HepG2 (cell line): ENCODE results near the gene HSD17B2. TPM values are rescaled to one million over a fixed set of nuclear protein-coding genes. Genes with fewer than 3 reads are reported as not detected.
A peak's percentile ranks its signal among the peaks of the same experiment; 100 is the strongest.

Experiments used
- ATAC-seq: fragments of 200-7000 bp; cut with Tn5 transposase; 3 replicates; pipeline ENCODE4 v1.9.1; 2020; ENCODE audit warnings: mild to moderate bottlenecking, moderate library complexity
- BruUV-seq: library from RNA; stranded (reverse); fragments of 400-500 nt; replicated peaks from 2 replicates; lab custom pipeline; 2021; lab: Mats Ljungman, UMichigan
- CTCF ChIA-PET: fragments of 300-600 bp; formaldehyde crosslinking; extraction: SDS; loops from one replicate; lab custom pipeline; 2021; ENCODE audit warnings: low total read pairs, inconsistent platforms, low intra/inter-chr PET ratio; lab: Yijun Ruan, JAX
- POLR2A ChIA-PET: fragments of 350-600 bp; sonication (Branson Sonifier 250); formaldehyde crosslinking; loops from one replicate; lab custom pipeline; 2020; ENCODE audit warnings: antibody characterized with exemption, inconsistent platforms; lab: Yijun Ruan, JAX
- DNase-seq: peaks from one replicate; pipeline ENCODE4 v3.0.0-alpha.2; 2015; ENCODE audit warnings: low spot score
- FAIRE-seq: peaks from 3 replicates; lab custom pipeline; 2011; peaks lifted over from hg19 to GRCh38; lab: Jason Lieb, UNC
- H2AFZ ChIP-seq: one replicate; pipeline ENCODE4 v1.6.1; 2011; ENCODE audit warnings: low read length, inconsistent platforms
- H3K27ac ChIP-seq: fragments of 300-600 bp; 3 replicates; pipeline ENCODE4 v1.8.0; 2011; ENCODE audit warnings: mixed run types, mild to moderate bottlenecking, mixed read lengths, low read length, inconsistent platforms; ENCODE audit not compliant: insufficient read depth; ENCODE audit errors: extremely low read length
- H3K27me3 ChIP-seq, 2 experiments: fragments of 200-600 bp in 1 of 2; 2 replicates in 1 of 2; 3 replicates in 1 of 2; pipeline versions ENCODE4 v1.6.0 to v1.8.0; 2011; ENCODE audit warnings: low read length in 2 of 2, mild to moderate bottlenecking in 2 of 2, moderate library complexity in 2 of 2, inconsistent platforms in 1 of 2; ENCODE audit not compliant: insufficient read depth in 2 of 2, control insufficient read depth in 1 of 2
- H3K36me3 ChIP-seq, 2 experiments: fragments of 200-600 bp in 1 of 2; replicated peaks in 1 of 2; 2 replicates in 1 of 2; 3 replicates in 1 of 2; pipeline versions ENCODE4 v1.5.1 to v1.8.0; 2011; ENCODE audit warnings: low read length in 2 of 2, inconsistent platforms in 1 of 2; ENCODE audit not compliant: insufficient read depth in 2 of 2, control insufficient read depth in 1 of 2
- H3K4me1 ChIP-seq: 2 replicates; pipeline ENCODE4 v1.5.1; 2012; ENCODE audit warnings: low read length, inconsistent platforms; ENCODE audit not compliant: insufficient read depth
- H3K4me2 ChIP-seq: 2 replicates; pipeline ENCODE4 v1.6.0; 2011; ENCODE audit warnings: low read depth, low read length, inconsistent platforms
- H3K4me3 ChIP-seq, 3 experiments: fragments of 200-600 bp in 1 of 3; sonication (generic), shearing (Covaris generic) in 1 of 3; replicated peaks in 1 of 3; 2 replicates each; pipeline ENCODE4 v1.5.1; 2011 to 2016; ENCODE audit warnings: low read length in 3 of 3, inconsistent platforms in 2 of 3, low read depth in 2 of 3, mild to moderate bottlenecking in 2 of 3, control low read depth in 1 of 3, mixed read lengths in 1 of 3; ENCODE audit not compliant: insufficient read depth in 1 of 3
- H3K79me2 ChIP-seq: one replicate; pipeline ENCODE4 v1.6.1; 2011; ENCODE audit warnings: low read length, inconsistent platforms; ENCODE audit not compliant: insufficient read depth
- H3K9ac ChIP-seq: 2 replicates; pipeline ENCODE4 v1.6.0; 2011; ENCODE audit warnings: mild to moderate bottlenecking, low read depth, low read length, inconsistent platforms; ENCODE audit not compliant: insufficient read depth
- H3K9me3 ChIP-seq: 2 replicates; pipeline ENCODE4 v1.5.1; 2012; ENCODE audit warnings: mild to moderate bottlenecking, low read length
- H4K20me1 ChIP-seq: 2 replicates; pipeline ENCODE4 v1.6.0; 2011; ENCODE audit warnings: inconsistent platforms, mild to moderate bottlenecking, low read length, moderate library complexity; ENCODE audit not compliant: insufficient read depth
- CREM ChIP-seq, 2 experiments: sonication (generic) in 1 of 2; formaldehyde crosslinking in 1 of 2; IDR thresholded peaks; 2 replicates each; pipeline versions ENCODE4 v1.4.0 to v1.6.1; 2016 to 2020; ENCODE audit warnings: antibody characterized with exemption in 1 of 2, mild to moderate bottlenecking in 1 of 2, missing genetic modification reagents in 1 of 2
- HNF4G ChIP-seq, 2 experiments: sonication (generic) in 1 of 2; formaldehyde crosslinking in 1 of 2; IDR thresholded peaks; 2 replicates each; pipeline versions ENCODE4 v1.4.0 to v1.6.1; 2011 to 2020; ENCODE audit warnings: borderline replicate concordance in 2 of 2, low read depth in 2 of 2, mild to moderate bottlenecking in 2 of 2, low read length in 1 of 2, missing genetic modification reagents in 1 of 2, moderate library complexity in 1 of 2
- LCORL ChIP-seq, 2 experiments: fragments of 450-650 bp in 1 of 2; sonication (generic) in 1 of 2; formaldehyde crosslinking in 1 of 2; IDR thresholded peaks; 2 replicates each; pipeline versions ENCODE4 v1.5.0 to v1.6.1; 2017 to 2020; ENCODE audit warnings: antibody characterized with exemption in 1 of 2, missing genetic modification reagents in 1 of 2
- NCOA1 ChIP-seq: sonication (generic); formaldehyde crosslinking; IDR thresholded peaks from 2 replicates; pipeline ENCODE4 v1.9.0; 2021; ENCODE audit warnings: missing genetic modification reagents
- SATB2 ChIP-seq: sonication (generic); formaldehyde crosslinking; IDR thresholded peaks from 2 replicates; pipeline ENCODE4 v1.5.0; 2020; ENCODE audit warnings: missing genetic modification reagents
- SIX1 ChIP-seq: sonication (generic); formaldehyde crosslinking; IDR thresholded peaks from 2 replicates; pipeline ENCODE4 v1.4.0; 2020; ENCODE audit warnings: missing genetic modification reagents, borderline replicate concordance
- SOX13 ChIP-seq, 3 experiments: fragments of 450-650 bp in 1 of 3; sonication (generic) in 1 of 3; formaldehyde crosslinking in 1 of 3; IDR thresholded peaks in 2 of 3; conservative IDR thresholded peaks in 1 of 3; 2 replicates each; pipeline versions ENCODE4 v1.5.0 to v1.6.1; 2016 to 2020; ENCODE audit warnings: antibody characterized with exemption in 1 of 3, mild to moderate bottlenecking in 1 of 3, missing compliant biosample characterization in 1 of 3, missing genetic modification reagents in 1 of 3, moderate library complexity in 1 of 3
- WIZ ChIP-seq: sonication (generic); formaldehyde crosslinking; IDR thresholded peaks from 2 replicates; pipeline ENCODE4 v1.5.1; 2020; ENCODE audit warnings: mild to moderate bottlenecking, missing genetic modification reagents
- ZNF124 ChIP-seq: sonication (generic); formaldehyde crosslinking; IDR thresholded peaks from 2 replicates; pipeline ENCODE4 v1.4.0; 2020; ENCODE audit warnings: missing genetic modification reagents
- ZNF501 ChIP-seq: sonication (generic); formaldehyde crosslinking; IDR thresholded peaks from 2 replicates; pipeline ENCODE4 v1.5.1; 2020; ENCODE audit warnings: mild to moderate bottlenecking, moderate library complexity, missing genetic modification reagents
- ZNF510 ChIP-seq: sonication (generic); formaldehyde crosslinking; IDR thresholded peaks from 2 replicates; pipeline ENCODE4 v1.4.0; 2020; ENCODE audit warnings: low read depth, mild to moderate bottlenecking, missing genetic modification reagents
- ZNF572 ChIP-seq: sonication (generic); formaldehyde crosslinking; IDR thresholded peaks from 2 replicates; pipeline ENCODE4 v1.5.1; 2020; ENCODE audit warnings: mild to moderate bottlenecking, missing genetic modification reagents
- WGBS: methylation state at CpG from one replicate; pipeline ENCODE4 v1.1.6; 2017; ENCODE audit warnings: low lambda C conversion rate; 5-methylcytosine and 5-hydroxymethylcytosine counted together
- in situ Hi-C: cut with HindIII; loops from 2 replicates; pipeline ENCODE4 v1.10.0; 2017; ENCODE audit warnings: low pct_unique_long_range_greater_than_20kb; ENCODE audit not compliant: extremely low pct_ligation_motif_present
- intact Hi-C: fragments of 100-400 bp; cut with micrococcal nuclease; formaldehyde crosslinking; loops from one replicate; pipeline ENCODE4 v1.10.0; 2022; ENCODE audit not compliant: unreplicated experiment
- polyA plus RNA-seq, 8 experiments: library from polyadenylated mRNA; depleted of rRNA in 3 of 8; stranded (reverse) in 7 of 8; unstranded in 1 of 8; fragments of >200 nt; fragmentation: Illumina TruSeq in 4 of 8; extraction: Trizol in 4 of 8; gene quantifications; 2 replicates each; pipeline versions ENCODE4 v1.2.1 to v1.2.3, GENCODE V29; 2011 to 2016; ENCODE audit warnings: low read depth in 4 of 8, missing spikeins in 1 of 8, mixed read lengths in 1 of 8; ENCODE audit not compliant: insufficient read depth in 1 of 8
- total RNA-seq, 5 experiments: library from RNA; depleted of rRNA; stranded (reverse); fragments of >200 nt; fragmentation: Illumina TruSeq; extraction: Trizol; gene quantifications; 2 replicates each; pipeline ENCODE4 v1.2.3, GENCODE V29; 2016; ENCODE audit warnings: low read depth in 1 of 5
- TF ChIP-seq, protein P1 (sequence below): sonication (generic); formaldehyde crosslinking; conservative IDR thresholded peaks from 2 replicates; pipeline ENCODE4 v1.8.1; 2023; ENCODE audit warnings: missing genetic modification reagents
- TF ChIP-seq, protein P2 (sequence below): sonication (generic); formaldehyde crosslinking; IDR thresholded peaks from 2 replicates; pipeline ENCODE4 v1.5.1; 2020; ENCODE audit warnings: mild to moderate bottlenecking, moderate library complexity, missing genetic modification reagents
- TF ChIP-seq, protein P3 (sequence below): sonication (generic); formaldehyde crosslinking; IDR thresholded peaks from 2 replicates; pipeline ENCODE4 v1.4.0; 2020; ENCODE audit warnings: missing genetic modification reagents, borderline replicate concordance

Gene HSD17B2
- total and polyA plus RNA-seq, 2 of the 13 experiments (the other 11 are each of a cell fraction or from before 2014, with no cell fraction given): 26.3 to 69.3 TPM

DNA sequence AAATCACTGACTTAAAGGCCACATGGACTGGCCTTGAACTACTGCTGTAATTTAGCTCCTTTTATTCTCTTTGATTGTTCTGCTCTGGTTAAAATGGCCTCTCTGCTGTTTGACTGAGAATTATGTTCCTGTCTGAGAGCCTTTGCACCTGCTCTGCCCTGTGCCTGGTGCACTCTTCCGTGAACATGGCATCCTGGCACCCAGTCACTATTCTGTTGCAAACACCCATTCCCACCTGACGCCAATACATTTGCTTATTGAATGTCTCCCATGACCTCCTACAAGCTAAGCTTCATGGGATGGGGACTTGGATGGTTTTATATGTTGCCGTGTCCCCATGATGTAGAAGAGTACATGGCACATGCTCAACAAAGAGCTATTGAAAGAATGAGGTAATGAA lies 20.1 kb downstream of the HSD17B2 start:
- no peak overlapping the region; the same call in 1 of the 2 replicates for H3K4me2 ChIP-seq
- FAIRE-seq: no peak
- no peak for TF ChIP-seq HNF4G (IDR thresholded peaks at IDR 0.05; ENCODE audit: borderline replicate concordance, low read depth, low read length)
- 0 out of 2 replicates have a peak, but pooled peaks have one; percentile 30 for TF ChIP-seq HNF4G (CRISPR knock-in tag; IDR thresholded peaks at IDR 0.05; ENCODE audit: borderline replicate concordance, low read depth)
- no peak for TF ChIP-seq LCORL (IDR thresholded peaks at IDR 0.05)
- no peak for TF ChIP-seq LCORL (CRISPR knock-in tag; IDR thresholded peaks at IDR 0.05)
- TF ChIP-seq SIX1 (CRISPR knock-in tag): no peak
- no peak for TF ChIP-seq SATB2 (CRISPR knock-in tag)
- TF ChIP-seq ZNF572: 0 out of 2 replicates have a peak, but pooled peaks have one; percentile 59
- no peak for TF ChIP-seq ZNF124
- no peak for TF ChIP-seq CREM (IDR thresholded peaks at IDR 0.05)
- TF ChIP-seq CREM (CRISPR knock-in tag; IDR thresholded peaks at IDR 0.05): no peak
- TF ChIP-seq, protein P1, sequence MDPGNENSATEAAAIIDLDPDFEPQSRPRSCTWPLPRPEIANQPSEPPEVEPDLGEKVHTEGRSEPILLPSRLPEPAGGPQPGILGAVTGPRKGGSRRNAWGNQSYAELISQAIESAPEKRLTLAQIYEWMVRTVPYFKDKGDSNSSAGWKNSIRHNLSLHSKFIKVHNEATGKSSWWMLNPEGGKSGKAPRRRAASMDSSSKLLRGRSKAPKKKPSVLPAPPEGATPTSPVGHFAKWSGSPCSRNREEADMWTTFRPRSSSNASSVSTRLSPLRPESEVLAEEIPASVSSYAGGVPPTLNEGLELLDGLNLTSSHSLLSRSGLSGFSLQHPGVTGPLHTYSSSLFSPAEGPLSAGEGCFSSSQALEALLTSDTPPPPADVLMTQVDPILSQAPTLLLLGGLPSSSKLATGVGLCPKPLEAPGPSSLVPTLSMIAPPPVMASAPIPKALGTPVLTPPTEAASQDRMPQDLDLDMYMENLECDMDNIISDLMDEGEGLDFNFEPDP (CRISPR knock-in tag): 0 out of 2 replicates have a peak, but pooled peaks have one; percentile 25
- 0 out of 2 replicates have a peak, but pooled peaks have one; percentile 4 for TF ChIP-seq NCOA1 (CRISPR knock-in tag)
- peak; percentile 45; the same call in 1 of the 2 replicates for TF ChIP-seq ZNF501 (CRISPR knock-in tag)
- TF ChIP-seq, protein P2, sequence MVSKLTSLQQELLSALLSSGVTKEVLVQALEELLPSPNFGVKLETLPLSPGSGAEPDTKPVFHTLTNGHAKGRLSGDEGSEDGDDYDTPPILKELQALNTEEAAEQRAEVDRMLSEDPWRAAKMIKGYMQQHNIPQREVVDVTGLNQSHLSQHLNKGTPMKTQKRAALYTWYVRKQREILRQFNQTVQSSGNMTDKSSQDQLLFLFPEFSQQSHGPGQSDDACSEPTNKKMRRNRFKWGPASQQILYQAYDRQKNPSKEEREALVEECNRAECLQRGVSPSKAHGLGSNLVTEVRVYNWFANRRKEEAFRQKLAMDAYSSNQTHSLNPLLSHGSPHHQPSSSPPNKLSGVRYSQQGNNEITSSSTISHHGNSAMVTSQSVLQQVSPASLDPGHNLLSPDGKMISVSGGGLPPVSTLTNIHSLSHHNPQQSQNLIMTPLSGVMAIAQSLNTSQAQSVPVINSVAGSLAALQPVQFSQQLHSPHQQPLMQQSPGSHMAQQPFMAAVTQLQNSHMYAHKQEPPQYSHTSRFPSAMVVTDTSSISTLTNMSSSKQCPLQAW (CRISPR knock-in tag): peak; percentile 34; the same call in 1 of the 2 replicates
- TF ChIP-seq SOX13 (IDR thresholded peaks at IDR 0.05): no peak
- TF ChIP-seq SOX13 (CRISPR knock-in tag; conservative IDR thresholded peaks at IDR 0.05 in 1 of 2, IDR thresholded peaks at IDR 0.05 in 1 of 2): 0 out of 4 replicates have a peak, but pooled peaks of 1 of the 2 experiments have one; percentile 1
- TF ChIP-seq, protein P3, sequence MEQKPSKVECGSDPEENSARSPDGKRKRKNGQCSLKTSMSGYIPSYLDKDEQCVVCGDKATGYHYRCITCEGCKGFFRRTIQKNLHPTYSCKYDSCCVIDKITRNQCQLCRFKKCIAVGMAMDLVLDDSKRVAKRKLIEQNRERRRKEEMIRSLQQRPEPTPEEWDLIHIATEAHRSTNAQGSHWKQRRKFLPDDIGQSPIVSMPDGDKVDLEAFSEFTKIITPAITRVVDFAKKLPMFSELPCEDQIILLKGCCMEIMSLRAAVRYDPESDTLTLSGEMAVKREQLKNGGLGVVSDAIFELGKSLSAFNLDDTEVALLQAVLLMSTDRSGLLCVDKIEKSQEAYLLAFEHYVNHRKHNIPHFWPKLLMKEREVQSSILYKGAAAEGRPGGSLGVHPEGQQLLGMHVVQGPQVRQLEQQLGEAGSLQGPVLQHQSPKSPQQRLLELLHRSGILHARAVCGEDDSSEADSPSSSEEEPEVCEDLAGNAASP: no peak
- TF ChIP-seq WIZ (CRISPR knock-in tag): no peak
- no peak for TF ChIP-seq ZNF510 (CRISPR knock-in tag)

More for the DNA sequence above, 20.1 kb downstream of the HSD17B2 start:
- H3K27me3 ChIP-seq: no peaks in the 10 kb centered on the region
- no peak overlapping the region for H3K9ac ChIP-seq
- H3K36me3 ChIP-seq: 0 out of 5 replicates have a peak, but pooled peaks cover 0 to 3% of the 10 kb centered on the region in 2 experiments
- H3K79me2 ChIP-seq: peaks cover 29% of the 10 kb centered on the region
- no TSS peak for BruUV-seq
- in situ Hi-C loops (no loop called here), intact Hi-C loops (no loop called here)
- WGBS: 96% methylated on average over 3 of the region's 3 CpGs
- DNase-seq (no peak), ATAC-seq (no peak)
- ChIA-PET POLR2A (interaction anchor here (0.8 to 1.2 kb wide), 2 partner anchors 15 to 28 kb away, joined by 4 read pairs; no protein-coding TSS in a partner anchor), CTCF (no interaction called here)
- no peaks in the 10 kb centered on the region for H4K20me1 ChIP-seq
- no peaks in the 10 kb centered on the region for H3K9me3 ChIP-seq
- H3K4me1 ChIP-seq: peaks cover 100% of the 10 kb centered on the region
- H3K4me3 ChIP-seq: no peak overlapping the region
- H2AFZ ChIP-seq: no peak overlapping the region
- H3K27ac ChIP-seq: no peak overlapping the region
